Mammary epithelial cell (primary cell): ENCODE measurements around the gene MAGI1.

ENCODE experiments used
- CTCF ChIP-seq, 2 donors: IDR thresholded peaks in 1 of 2; conservative IDR thresholded peaks in 1 of 2; 2 replicates each; pipeline ENCODE4 v1.5.1; 2011 to 2012; ENCODE audit warnings: inconsistent platforms in 2 of 2, low read length in 2 of 2, mild to moderate bottlenecking in 2 of 2, control low read depth in 1 of 2, low read depth in 1 of 2; ENCODE audit not compliant: insufficient read depth in 1 of 2; ENCODE audit errors: extremely low read depth in 1 of 2
- EZH2 ChIP-seq: IDR thresholded peaks from 2 replicates; pipeline ENCODE4 v1.6.1; 2012; ENCODE audit warnings: low read length, inconsistent platforms, borderline replicate concordance

DNA sequence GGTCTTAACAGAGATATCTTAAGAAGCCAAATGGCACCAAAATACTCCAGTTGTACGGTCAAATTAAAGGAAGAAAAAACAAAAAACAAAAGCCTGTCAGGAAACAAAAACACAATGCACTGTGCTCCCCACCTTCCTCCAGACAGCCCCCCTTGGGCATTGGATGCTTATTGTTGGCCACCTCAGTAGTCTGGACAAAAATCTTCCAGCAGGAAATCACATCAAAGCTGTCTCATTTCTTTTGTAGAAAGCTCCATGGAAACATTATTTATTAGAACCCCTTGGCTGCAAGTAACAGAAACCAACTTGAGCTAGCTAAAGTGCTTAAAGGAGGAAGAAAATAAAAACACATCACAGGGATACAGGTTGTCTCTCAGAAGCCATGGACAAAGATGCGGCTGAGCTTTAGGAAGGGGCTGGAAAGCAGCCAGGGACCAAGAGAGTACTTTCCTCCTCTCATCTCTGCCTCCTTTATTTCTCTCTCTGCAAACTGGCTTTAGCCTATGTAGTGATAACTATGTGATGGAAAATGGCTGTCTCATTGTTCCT lies 699.5 kb downstream of the MAGI1 start:
- TF ChIP-seq CTCF (conservative IDR thresholded peaks at IDR 0.05 in 1 of 2, IDR thresholded peaks at IDR 0.05 in 1 of 2; ENCODE audit: extremely low read depth in 1 of 2, insufficient read depth in 1 of 2, low read depth in 1 of 2, low read length in 2 of 2) = no peak
- TF ChIP-seq EZH2 = no peak
